ENCODE measurements around the gene MYO10. TPM values are rescaled to one million over a fixed set of nuclear protein-coding genes. Genes with fewer than 3 reads are reported as not detected.
"Not testable (repeated sequence)": the region's sequence is repeated elsewhere in the genome, so short reads cannot be mapped to it uniquely, and the experiment has no call there.

Gene MYO10
- total RNA-seq, 2 experiments from 2014 or later, result 0.23 to 0.28 TPM

DNA sequence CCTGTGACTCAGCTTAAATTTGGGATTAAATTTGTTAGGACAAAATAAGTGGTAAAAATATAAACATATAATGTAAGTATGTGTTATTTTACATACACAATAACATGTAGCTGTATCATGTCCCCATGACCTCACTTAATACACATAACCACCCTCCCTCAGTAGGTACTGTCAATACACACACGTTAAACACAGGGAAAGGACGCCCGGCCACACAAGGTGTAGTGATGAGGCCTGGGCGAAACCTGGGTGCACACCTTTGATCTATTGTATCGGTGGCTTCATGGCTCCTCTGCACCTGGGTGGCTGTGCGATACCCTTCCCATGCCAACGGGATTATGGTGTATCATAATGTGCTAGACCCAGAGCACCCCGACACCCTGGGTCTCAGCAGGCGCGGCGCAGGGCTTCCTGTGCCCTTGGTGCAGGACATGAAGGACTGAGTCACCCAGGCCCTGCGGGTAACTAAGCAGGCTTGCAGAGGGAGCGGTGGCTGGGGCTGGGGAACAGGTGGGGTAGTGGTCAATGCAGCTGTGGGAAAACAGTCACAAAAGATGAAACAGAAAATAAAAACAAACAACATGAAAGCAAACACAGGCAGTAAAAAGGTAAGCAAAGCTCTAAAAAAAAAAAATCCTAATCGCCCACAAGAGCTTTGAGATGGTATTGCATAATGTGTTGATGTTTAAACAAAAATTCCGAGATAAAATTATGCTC is 191.8 kb downstream of the MYO10 start:
- H3K27me3 Mint-ChIP-seq, result peaks cover 11% of the 10 kb centered on the region
- ATAC-seq, result no peak
- intact Hi-C loops (cut with DNase I, micrococcal nuclease), result no loop called here
- DNase-seq, result no peak
- no peak overlapping the region for H3K4me3 Mint-ChIP-seq
- no peaks in the 10 kb centered on the region for H3K9me3 Mint-ChIP-seq (ENCODE audit: low read depth)
- no peak overlapping the region for H3K27ac Mint-ChIP-seq
- CTCF ChIA-PET, result no interaction called here
- peaks cover 1% of the 10 kb centered on the region for H3K4me1 Mint-ChIP-seq
- H3K36me3 Mint-ChIP-seq (ENCODE audit: low read depth), result no peaks in the 10 kb centered on the region
- POLR2A ChIA-PET, result no interaction called here

DNA sequence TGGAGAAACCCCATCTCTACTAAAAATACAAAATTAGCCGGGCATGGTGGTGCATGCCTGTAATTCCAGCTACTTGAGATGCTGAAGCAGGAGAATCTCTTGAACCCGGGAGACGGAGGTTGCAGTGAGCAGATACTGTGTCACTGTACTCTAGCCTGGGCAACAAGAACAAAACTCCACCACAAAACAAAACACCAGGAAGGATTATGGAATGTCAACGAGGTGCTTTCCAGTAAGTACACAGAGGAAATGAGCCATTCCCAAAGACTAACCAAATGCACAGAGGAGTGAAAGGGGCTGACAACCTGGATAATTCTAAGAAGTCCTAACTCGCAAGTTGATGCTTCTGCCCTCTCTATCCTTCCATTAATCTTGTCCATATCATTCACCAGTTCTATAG is 193.2 kb downstream of the MYO10 start:
- Mint-ChIP-seq H3K4me3 (no peak overlapping the region), H3K27me3 (peaks cover 18% of the 10 kb centered on the region), H3K4me1 (peaks cover 1% of the 10 kb centered on the region), H3K36me3 (ENCODE audit: low read depth) (no peaks in the 10 kb centered on the region), H3K9me3 (ENCODE audit: low read depth) (no peaks in the 10 kb centered on the region), H3K27ac (no peak overlapping the region)
- ChIA-PET CTCF (interaction anchor here (0.7 kb wide), 1 partner anchor 9 kb away, joined by 3 read pairs; no protein-coding TSS in a partner anchor), POLR2A (no interaction called here)
- no peak for DNase-seq
- ATAC-seq, result no peak
- intact Hi-C loops (cut with DNase I, micrococcal nuclease), result no loop called here

DNA sequence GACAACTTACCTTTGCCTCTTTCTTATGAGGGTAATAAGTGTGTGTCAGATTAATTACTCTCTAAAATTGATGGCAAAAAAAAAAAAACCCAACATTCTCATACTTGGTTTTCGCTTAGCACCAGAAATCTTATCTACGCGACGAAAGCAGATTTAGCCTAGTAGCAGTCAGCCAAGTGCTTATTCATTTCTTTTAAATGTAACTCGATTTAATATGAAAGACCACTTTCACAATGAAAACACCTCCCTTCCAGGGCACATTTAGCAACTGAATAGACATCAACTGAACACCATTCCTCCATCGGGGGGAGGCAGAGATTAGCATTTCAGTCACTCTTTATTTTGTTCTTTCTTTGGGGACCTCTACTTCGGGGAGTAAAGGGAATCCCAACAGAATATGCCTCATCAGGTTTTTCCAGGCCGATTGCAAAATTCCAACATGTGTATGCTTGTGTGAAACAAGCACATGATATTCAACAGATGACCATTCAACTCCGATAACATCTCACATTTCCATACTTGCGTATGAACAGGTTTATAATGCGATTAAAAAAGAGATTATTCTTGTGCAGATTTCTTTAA is 195.2 kb downstream of the MYO10 start:
- Mint-ChIP-seq H3K36me3 (ENCODE audit: low read depth) (no peaks in the 10 kb centered on the region), H3K9me3 (ENCODE audit: low read depth) (no peaks in the 10 kb centered on the region), H3K4me3 (no peak overlapping the region), H3K27me3 (peaks cover 26% of the 10 kb centered on the region), H3K27ac (no peak overlapping the region), H3K4me1 (peaks cover 1% of the 10 kb centered on the region)
- DNase-seq (no peak), ATAC-seq (no peak)
- POLR2A ChIA-PET, result no interaction called here
- intact Hi-C loops (cut with DNase I, micrococcal nuclease), result no loop called here
- CTCF ChIA-PET, result no interaction called here

DNA sequence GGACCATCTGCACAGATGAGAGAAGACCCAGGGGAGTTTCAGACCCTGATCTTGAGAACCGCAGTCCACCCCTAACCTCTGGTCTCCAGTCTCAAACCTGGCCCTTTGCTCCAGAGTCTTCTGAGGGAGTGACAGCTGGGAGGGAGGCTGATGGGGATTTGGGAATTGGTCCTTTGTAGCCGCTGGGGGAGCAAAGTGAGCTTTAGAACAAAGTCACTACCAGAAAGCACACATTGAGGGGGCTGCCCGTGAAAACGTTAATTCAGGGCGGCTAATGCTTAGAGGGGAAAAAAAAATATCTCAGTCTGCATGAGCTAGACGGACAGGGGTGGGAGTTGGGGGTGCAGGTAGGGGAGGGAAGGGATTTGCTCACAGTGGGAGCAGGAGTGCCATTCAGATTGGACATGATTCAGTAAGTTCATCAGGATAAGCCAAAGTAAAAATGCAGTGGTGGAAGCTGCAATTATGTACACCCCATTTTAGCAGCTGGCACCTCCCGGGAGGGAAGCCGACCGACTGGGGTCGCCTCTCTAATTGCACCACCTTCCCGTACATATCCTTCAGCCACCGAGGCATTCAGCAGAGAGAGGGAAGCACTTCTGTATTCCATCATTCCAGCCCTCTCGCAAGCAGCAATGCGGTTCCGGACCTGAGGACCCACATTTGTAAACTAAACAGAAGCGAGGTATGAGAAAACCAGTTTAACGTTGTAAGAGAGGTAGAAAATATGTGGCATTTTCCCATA is 195.8 kb downstream of the MYO10 start:
- Mint-ChIP-seq H3K4me1 (peaks cover 1% of the 10 kb centered on the region), H3K36me3 (ENCODE audit: low read depth) (no peaks in the 10 kb centered on the region), H3K9me3 (ENCODE audit: low read depth) (no peaks in the 10 kb centered on the region), H3K4me3 (no peak overlapping the region), H3K27ac (no peak overlapping the region), H3K27me3 (peaks cover 30% of the 10 kb centered on the region)
- ATAC-seq (no peak), DNase-seq (no peak)
- ChIA-PET POLR2A (no interaction called here), CTCF (no interaction called here)
- intact Hi-C loops (cut with DNase I, micrococcal nuclease), result no loop called here

DNA sequence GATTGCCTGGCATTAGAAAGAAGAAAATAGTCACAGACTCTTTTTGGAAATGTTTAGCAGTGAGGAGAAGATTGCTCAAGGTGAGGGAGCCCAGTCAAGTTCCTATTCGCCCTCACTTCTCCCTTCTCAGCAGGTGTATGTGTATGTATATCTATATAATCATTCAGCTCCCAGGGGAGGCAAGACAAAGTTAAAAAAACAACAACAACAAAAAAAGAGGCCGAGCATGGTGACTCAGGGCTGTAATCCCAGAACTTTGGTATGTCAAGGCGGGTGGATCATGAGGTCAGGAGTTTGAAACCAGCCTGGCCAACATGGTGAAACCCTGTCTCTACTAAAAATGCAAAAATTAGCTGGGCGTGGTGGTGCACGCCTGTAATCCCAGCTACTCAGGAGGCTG is 197.7 kb downstream of the MYO10 start:
- ATAC-seq; DNase-seq; intact Hi-C loops (cut with DNase I, micrococcal nuclease); POLR2A ChIA-PET; H3K27ac Mint-ChIP-seq; H3K4me3 Mint-ChIP-seq; H3K4me1 Mint-ChIP-seq; H3K36me3 Mint-ChIP-seq (ENCODE audit: low read depth); H3K9me3 Mint-ChIP-seq (ENCODE audit: low read depth): not testable (repeated sequence)
- peaks cover 30% of the 10 kb centered on the region for H3K27me3 Mint-ChIP-seq
- CTCF ChIA-PET, result interaction anchor here (0.6 kb wide), 1 partner anchor 251 kb away, joined by 3 read pairs; no protein-coding TSS in a partner anchor

DNA sequence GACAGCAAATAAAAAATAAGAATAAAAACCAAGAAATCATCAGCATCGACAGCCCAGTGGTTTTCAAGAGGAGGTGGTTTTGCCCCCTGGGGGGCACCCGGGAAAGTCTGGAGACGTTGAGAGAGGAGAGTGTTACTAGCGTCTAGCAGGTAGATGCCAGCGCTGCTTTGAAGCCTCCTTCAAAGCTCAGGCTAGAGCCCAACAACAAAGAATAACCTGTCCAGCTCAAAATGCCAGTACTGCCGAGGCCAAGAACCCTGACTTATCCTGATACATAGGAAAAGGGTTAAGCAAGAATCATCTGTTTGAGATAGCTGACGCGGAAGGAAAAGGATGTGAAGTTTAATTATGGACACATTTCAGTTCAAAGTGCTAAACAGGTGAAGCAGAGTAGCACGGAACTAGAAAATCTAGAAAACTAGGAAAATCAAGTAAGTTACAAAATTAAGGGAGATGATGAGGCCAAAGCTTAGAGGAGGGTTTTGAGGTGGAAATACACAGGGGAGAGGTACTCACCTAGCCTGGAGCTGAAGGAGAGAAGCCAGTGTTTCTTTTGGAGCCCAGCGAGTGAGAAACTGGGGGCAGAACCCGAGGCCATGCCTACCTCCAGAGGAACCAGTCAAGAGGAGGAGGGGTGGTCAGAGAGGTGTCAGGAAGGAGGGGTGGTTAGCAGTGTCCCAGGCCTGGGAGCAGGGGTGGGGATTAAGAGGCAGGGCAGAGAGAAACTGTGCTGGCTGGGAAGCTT is 198.3 kb downstream of the MYO10 start:
- H3K27me3 Mint-ChIP-seq, result peaks cover 30% of the 10 kb centered on the region
- intact Hi-C loops (cut with DNase I, micrococcal nuclease), result no loop called here
- no peak overlapping the region for H3K27ac Mint-ChIP-seq
- H3K4me1 Mint-ChIP-seq, result peaks cover 1% of the 10 kb centered on the region
- no peaks in the 10 kb centered on the region for H3K36me3 Mint-ChIP-seq (ENCODE audit: low read depth)
- DNase-seq, result no peak
- CTCF ChIA-PET, result interaction anchor here (0.6 to 0.7 kb wide), 2 partner anchors 28 to 250 kb away, joined by 3 to 5 read pairs; no protein-coding TSS in a partner anchor
- ATAC-seq, result no peak
- POLR2A ChIA-PET, result interaction anchor here (0.5 kb wide), 1 partner anchor 23 kb away, joined by 5 read pairs; no protein-coding TSS in a partner anchor
- no peak overlapping the region for H3K4me3 Mint-ChIP-seq
- no peaks in the 10 kb centered on the region for H3K9me3 Mint-ChIP-seq (ENCODE audit: low read depth)

DNA sequence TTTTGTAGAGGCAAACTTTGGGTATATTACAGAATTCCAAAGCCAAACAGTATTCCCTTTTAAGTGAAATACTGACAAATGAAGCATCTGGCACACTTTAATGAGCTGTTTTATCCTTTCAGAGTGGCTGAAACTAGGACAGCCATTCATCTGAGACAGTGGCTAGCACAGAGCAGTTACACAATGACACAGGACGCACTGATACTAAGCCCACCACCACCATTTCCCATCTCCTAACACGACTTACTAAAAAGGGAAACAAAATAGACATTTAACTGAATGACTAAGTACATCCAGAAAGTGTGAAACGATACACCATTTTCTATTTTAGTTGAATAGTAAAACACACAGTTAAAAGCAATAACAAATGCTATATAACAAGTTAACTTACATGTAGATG is 198.9 kb downstream of the MYO10 start:
- H3K9me3 Mint-ChIP-seq (ENCODE audit: low read depth), result no peaks in the 10 kb centered on the region
- intact Hi-C loops (cut with DNase I, micrococcal nuclease), result no loop called here
- no peak for DNase-seq
- H3K4me1 Mint-ChIP-seq, result peaks cover 1% of the 10 kb centered on the region
- peaks cover 32% of the 10 kb centered on the region for H3K27me3 Mint-ChIP-seq
- ChIA-PET CTCF (interaction anchor here (0.6 to 1.0 kb wide), 3 partner anchors 12 to 69 kb away, joined by 3 to 5 read pairs (median 4); no protein-coding TSS in a partner anchor), POLR2A (interaction anchor here (0.6 kb wide), 1 partner anchor 302 kb away, joined by 4 read pairs; no protein-coding TSS in a partner anchor)
- no peak overlapping the region for H3K27ac Mint-ChIP-seq
- no peaks in the 10 kb centered on the region for H3K36me3 Mint-ChIP-seq (ENCODE audit: low read depth)
- H3K4me3 Mint-ChIP-seq, result no peak overlapping the region
- ATAC-seq, result peak; percentile 53

DNA sequence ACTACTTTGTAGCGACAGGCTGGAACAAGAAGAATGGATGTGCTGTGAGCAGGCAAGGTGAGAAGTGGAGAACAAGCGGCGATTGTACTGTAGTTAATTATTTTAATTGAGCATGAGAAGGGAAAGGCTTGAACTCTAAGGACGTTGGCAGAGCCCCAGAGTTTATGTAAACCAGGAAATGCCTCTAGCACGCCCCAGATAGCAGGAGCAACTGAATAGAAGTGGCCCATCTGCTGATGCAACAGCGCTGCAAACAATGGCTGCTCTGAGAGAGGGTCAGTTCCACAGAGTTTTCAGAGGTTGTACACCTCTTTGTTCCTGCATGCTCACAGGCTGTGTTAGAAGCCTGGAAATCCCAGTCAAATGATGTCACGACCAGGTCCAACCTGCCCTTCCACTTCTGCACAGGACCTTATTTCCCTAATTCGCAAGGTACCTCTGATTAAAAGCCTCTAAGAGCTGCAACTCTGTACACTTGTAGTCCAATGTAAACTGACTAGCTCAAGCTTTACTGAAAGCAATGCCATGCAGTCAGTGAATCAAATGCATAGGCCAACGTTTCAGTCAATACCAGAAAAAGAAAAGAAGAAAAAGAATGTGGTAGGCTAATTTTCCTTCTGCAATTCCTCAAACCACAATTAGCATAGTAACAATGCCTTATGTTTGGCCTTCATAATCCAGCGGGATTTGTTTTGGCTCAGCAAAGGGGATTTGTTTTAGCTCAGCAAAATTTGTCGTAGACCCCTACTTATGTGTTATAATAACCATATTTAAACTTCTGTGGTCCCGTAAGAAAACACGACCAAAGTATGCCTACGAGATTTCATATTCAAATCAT is 199.7 kb downstream of the MYO10 start:
- intact Hi-C loops (cut with DNase I, micrococcal nuclease), result no loop called here
- DNase-seq (no peak), ATAC-seq (no peak)
- CTCF ChIA-PET, result interaction anchor here (0.6 to 1.0 kb wide), 2 partner anchors 11 to 70 kb away, joined by 3 to 4 read pairs; no protein-coding TSS in a partner anchor
- Mint-ChIP-seq H3K27me3 (peaks cover 32% of the 10 kb centered on the region), H3K4me3 (no peak overlapping the region), H3K36me3 (ENCODE audit: low read depth) (no peaks in the 10 kb centered on the region), H3K4me1 (peaks cover 1% of the 10 kb centered on the region), H3K27ac (no peak overlapping the region), H3K9me3 (ENCODE audit: low read depth) (no peaks in the 10 kb centered on the region)
- POLR2A ChIA-PET, result interaction anchor here (0.6 kb wide), 1 partner anchor 301 kb away, joined by 4 read pairs; no protein-coding TSS in a partner anchor

DNA sequence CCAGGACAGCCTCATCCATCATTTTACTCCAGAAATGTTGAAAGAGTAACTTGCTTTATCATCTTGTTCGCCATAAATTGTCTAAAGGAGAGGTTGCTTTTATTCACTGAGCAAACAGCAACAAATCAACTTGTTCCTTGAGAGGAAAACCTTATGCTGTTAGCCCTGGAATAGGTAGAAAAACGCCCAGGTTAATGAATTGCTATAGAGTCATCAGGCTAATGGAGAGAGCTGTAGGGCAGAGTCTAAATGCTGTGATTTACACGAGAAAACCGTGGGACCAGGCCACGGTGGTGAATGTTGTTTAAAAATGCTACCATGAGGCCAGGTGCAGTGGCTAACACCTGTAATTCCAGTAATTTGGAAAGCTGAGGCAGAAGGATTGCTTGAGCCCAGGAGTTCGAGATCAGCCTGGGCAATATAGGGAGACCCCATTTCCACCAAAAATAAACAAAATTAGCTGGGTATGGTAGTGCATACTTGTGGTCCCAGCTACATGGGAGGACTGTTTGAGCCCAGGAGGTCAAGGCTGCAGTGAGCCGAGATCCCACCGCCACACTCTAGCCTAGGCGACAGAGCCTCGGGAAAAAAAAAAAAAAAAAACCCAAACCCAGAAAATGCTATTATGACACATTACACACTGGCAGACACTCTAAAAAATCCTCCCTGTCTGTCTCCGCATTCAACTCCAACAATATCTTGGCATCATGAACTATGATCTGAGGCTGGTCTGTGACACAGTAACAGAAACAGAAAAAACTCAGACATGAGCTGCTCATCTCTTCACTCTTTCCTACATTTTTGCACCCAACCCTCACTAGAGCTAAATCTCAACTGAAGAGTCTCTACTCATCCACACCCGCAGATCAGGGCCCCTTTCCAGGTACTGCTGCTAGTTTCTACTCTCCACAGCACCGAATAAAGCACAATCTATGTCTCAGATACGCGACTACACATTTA is 200.7 kb downstream of the MYO10 start:
- CTCF ChIA-PET, result no interaction called here
- no peaks in the 10 kb centered on the region for H3K9me3 Mint-ChIP-seq (ENCODE audit: low read depth)
- POLR2A ChIA-PET, result no interaction called here
- H3K27me3 Mint-ChIP-seq, result peaks cover 29% of the 10 kb centered on the region
- intact Hi-C loops (cut with DNase I, micrococcal nuclease), result no loop called here
- H3K4me3 Mint-ChIP-seq, result no peak overlapping the region
- no peaks in the 10 kb centered on the region for H3K4me1 Mint-ChIP-seq
- H3K27ac Mint-ChIP-seq, result no peak overlapping the region
- DNase-seq (no peak), ATAC-seq (no peak)
- no peaks in the 10 kb centered on the region for H3K36me3 Mint-ChIP-seq (ENCODE audit: low read depth)
